ENCODE results near the gene FTL. TPM values are rescaled to one million over a fixed set of nuclear protein-coding genes. Genes with fewer than 3 reads are reported as not detected.

The FTL gene
- total RNA-seq, 4 donors from 2014 or later, result 6,104 to 9,580 (median 8,850) TPM

- DNase-seq (ENCODE audit: low spot score), result peak; percentile 94
- TF ChIP-seq CTCF (IDR thresholded peaks at IDR 0.05), result peak in 1 of 3 donors; percentile 82
- ATAC-seq (ENCODE audit: low FRiP score), result peak; percentile 37
Measured at GRCh38 chr19:48970923-48971395, 5.8 kb downstream of the FTL start.

GRCh38 chr19:48975947-48976847, 11.1 kb downstream of the FTL start:
- no peak for ATAC-seq (ENCODE audit: low FRiP score)

GRCh38 chr19:48977061-48977460, 12.0 kb downstream of the FTL start:
- DNase-seq (ENCODE audit: low spot score) (no peak), ATAC-seq (ENCODE audit: low FRiP score) (no peak)
- no peak for TF ChIP-seq CTCF (IDR thresholded peaks at IDR 0.05)

More at GRCh38 chr19:48975947-48976847, 11.1 kb downstream of the FTL start:
- no peak for DNase-seq (ENCODE audit: low spot score)
- no peak for TF ChIP-seq CTCF (IDR thresholded peaks at IDR 0.05)

- DNase-seq (ENCODE audit: low spot score) (no peak), ATAC-seq (ENCODE audit: low FRiP score) (no peak)
- TF ChIP-seq CTCF (IDR thresholded peaks at IDR 0.05), result no peak
Measured at GRCh38 chr19:48982280-48982679, 17.2 kb downstream of the FTL start.

- no peak for DNase-seq (ENCODE audit: low spot score)
- no peak for ATAC-seq (ENCODE audit: low FRiP score)
- no peak for TF ChIP-seq CTCF (IDR thresholded peaks at IDR 0.05)
Measured at GRCh38 chr19:48985711-48986110, 20.6 kb downstream of the FTL start.

GRCh38 chr19:48986211-48986610, 21.1 kb downstream of the FTL start:
- ATAC-seq (ENCODE audit: low FRiP score) (no peak), DNase-seq (ENCODE audit: low spot score) (no peak)
- TF ChIP-seq CTCF (IDR thresholded peaks at IDR 0.05), result no peak

- DNase-seq (ENCODE audit: low spot score), result no peak
- no peak for ATAC-seq (ENCODE audit: low FRiP score)
- no peak for TF ChIP-seq CTCF (IDR thresholded peaks at IDR 0.05)
Measured at GRCh38 chr19:48987323-48987722, 22.2 kb downstream of the FTL start.
